Limb (tissue), 2 donors: ENCODE results near the gene SMG5.
"Not testable (repeated sequence)": the region's sequence is repeated elsewhere in the genome, so short reads cannot be mapped to it uniquely, and the experiment has no call there.

Experiments used
- DNase-seq, 2 donors: peaks; one replicate each; pipeline ENCODE4 v3.0.0-alpha.2; 2016; ENCODE audit errors: extremely low spot score in 2 of 2

The SMG5 gene

GRCh38 chr1:156244712-156245111 lies 37.9 kb downstream of the SMG5 start:
- DNase-seq, result no peak

DNA sequence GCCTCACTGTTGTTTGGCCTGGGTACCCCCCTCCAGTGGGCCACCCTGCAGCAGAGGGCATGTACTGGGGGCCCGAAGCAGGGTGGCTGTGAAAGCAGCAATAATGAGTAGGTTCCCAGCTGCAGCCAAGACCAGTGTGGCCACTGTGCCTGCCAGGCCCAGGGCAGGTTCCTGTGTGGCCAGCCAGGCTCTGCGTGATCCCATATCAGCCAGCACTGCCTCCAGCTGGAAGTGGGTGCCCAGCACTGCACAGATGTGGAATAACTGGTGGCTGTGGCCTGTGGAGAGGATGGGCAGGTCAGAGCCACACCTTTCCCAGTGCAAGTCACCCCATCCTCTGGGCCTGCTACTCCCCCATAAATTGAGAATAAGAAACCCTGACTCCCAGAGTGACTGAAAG lies 38.5 kb downstream of the SMG5 start:
- no peak for DNase-seq

GRCh38 chr1:156242738-156243137 lies 39.9 kb downstream of the SMG5 start:
- no peak for DNase-seq

GRCh38 chr1:156241926-156242325 lies 40.7 kb downstream of the SMG5 start, which contains the start of gene BGLAP:
Gene BGLAP, plus strand, starts transcription at chr1:156242184. Its CDS starts 48 bp downstream, at chr1:156242232.
- DNase-seq, result no peak

DNA sequence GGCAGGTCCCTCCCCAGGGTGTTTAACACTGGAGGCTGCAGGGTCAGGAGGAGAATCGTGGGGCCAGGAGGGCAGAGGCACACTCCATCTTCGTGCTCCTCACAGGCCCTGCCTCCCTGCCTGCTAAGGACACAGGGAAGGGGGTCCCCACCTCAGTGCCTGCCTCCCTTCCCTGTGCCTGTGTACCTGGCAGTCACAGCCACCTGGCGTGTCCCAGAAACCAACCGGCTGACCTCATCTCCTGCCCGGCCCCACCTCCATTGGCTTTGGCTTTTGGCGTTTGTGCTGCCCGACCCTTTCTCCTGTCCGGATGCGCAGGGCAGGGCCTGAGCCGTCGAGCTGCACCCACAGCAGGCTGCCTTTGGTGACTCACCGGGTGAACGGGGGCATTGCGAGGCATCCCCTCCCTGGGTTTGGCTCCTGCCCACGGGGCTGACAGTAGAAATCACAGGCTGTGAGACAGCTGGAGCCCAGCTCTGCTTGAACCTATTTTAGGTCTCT lies 41.3 kb downstream of the SMG5 start:
- DNase-seq, result no peak

- DNase-seq, result no peak
Measured at GRCh38 chr1:156238248-156238647, 44.4 kb downstream of the SMG5 start.

- no peak for DNase-seq
Measured at GRCh38 chr1:156236164-156236563, 46.5 kb downstream of the SMG5 start.

DNA sequence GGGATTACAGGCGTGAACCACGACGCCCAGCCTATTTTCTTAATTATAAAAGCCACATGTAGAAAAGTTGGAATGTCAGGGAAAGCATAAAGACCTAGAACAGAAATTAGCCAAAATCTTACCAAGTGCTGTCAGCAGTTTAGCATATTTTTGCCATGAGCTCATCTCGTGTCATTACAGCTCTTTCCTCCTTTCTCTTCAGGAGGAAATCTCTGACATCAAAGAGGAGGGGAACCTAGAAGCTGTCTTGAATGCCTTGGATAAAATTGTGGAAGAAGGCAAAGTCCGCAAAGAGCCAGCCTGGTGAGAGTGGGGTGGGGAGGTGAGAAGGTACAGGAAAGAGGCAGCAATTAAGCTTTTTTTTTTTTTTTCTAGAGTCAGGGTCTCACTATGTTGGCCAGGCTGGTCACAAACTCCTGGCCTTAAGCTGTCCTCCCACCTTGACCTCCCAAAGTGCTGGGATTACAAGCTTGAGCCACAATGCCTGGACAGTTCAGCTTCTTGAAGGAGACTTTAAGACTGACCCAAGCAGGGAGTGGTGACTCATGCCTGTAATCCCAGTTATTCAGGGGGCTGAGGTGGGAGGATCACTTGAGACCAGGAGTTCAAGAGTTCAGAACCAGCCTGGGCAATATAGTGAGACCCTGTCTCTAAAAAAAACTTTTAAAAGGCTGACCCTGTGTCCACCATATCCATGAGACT lies 49.0 kb downstream of the SMG5 start:
- no peak for DNase-seq

DNA sequence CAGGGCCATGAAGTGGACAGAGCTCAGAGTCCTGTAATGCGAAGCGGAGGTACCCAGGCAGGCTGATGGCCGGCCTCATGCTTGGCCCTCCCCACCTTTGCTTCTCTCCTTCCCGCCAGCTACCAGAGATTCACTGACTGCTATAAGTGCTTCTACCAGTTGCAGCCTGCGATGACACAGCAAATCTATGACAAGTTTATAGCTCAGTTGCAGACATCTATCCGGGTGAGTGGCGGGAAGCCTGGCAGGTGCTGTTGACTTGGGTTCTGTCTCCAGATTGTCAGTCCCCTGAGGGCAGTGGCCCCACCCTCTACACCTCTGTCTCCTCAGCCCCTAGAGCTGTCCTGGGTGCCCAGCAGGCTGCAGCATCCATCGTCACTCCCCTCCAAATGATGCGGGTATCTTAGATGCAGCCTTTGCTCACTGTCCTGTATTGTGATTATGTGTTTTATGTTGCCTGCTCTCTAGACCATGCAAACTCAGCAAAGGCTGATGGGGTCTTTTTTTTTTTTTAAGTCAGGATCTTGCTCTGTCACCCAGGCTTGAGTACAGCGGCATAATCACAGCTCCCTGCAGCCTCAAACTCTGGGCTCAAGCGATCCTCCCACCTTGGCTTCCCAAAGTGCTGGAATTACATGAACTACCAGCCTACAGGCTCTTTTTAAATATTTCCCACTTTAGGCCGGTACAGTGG lies 50.3 kb downstream of the SMG5 start:
- no peak for DNase-seq

GRCh38 chr1:156230473-156230837 lies 52.2 kb downstream of the SMG5 start:
- no peak for DNase-seq

GRCh38 chr1:156229809-156230472 lies 52.7 kb downstream of the SMG5 start:
- DNase-seq, result no peak

- no peak for DNase-seq
Measured at GRCh38 chr1:156228501-156228900, 54.1 kb downstream of the SMG5 start.

DNA sequence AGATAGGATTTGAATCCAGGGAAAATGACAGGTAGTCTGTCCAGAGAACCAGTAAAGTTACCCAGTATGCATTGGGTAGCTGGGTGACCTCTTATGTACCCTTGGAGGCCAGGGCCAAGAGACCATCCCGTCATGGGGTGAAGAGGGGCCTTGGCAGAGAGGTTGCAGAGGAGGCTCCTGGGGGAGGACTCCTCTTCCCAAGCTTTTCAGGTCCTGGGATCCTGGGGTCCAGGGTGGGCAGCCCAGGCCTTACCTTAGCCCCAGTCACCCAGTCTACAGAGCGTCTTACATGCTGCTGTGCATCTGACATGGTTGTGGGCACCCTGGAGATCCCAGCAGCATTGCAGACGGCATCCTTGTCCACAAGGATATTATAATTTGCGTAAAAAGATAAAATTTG lies 55.8 kb downstream of the SMG5 start:
- DNase-seq, result no peak

DNA sequence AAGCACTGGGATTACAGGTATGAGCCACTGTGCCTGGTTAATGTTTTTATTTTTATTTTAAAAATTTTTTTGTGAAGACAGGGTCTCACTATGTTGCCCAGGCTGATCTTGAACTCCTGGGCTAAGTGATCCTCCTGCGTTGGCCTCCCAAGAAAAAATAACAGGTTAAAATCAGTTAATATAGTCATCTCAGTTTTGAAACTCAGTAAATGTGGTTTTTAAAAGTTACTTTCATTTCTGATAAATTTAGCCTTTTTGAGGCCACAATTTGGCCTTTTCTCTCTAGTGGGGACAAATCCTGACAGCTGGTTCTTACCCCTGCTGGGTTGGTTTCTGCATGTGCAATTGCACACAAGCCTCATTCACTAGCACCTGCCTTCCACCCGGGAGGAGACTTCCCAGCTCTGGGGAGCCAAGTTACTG lies 56.5 kb downstream of the SMG5 start:
- DNase-seq, result no peak

GRCh38 chr1:156225677-156226014 lies 57.0 kb downstream of the SMG5 start:
- no peak for DNase-seq

- no peak for DNase-seq
Measured at GRCh38 chr1:156221986-156222692, 60.5 kb downstream of the SMG5 start.

GRCh38 chr1:156220226-156220625 lies 62.4 kb downstream of the SMG5 start:
- no peak for DNase-seq

DNA sequence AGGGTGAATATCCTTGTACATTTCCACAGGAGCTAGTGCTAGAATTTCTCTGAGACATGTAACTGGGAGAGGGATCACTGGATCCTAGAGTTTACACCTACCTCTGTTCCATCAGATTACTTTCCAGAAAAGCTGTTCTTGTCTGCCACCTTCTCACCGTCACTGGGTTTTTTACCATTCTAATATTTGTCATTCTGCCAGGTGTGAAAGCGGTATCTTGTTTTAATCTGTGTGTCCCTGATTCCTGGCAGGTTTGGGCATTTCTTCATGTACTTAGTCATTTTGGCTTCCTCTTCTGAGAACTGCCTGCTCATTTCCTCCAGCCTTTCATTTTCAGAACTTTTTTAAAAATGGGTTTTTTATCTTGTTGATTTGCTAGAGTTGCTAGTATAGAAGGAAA lies 64.8 kb downstream of the SMG5 start:
- no peak for DNase-seq

DNA sequence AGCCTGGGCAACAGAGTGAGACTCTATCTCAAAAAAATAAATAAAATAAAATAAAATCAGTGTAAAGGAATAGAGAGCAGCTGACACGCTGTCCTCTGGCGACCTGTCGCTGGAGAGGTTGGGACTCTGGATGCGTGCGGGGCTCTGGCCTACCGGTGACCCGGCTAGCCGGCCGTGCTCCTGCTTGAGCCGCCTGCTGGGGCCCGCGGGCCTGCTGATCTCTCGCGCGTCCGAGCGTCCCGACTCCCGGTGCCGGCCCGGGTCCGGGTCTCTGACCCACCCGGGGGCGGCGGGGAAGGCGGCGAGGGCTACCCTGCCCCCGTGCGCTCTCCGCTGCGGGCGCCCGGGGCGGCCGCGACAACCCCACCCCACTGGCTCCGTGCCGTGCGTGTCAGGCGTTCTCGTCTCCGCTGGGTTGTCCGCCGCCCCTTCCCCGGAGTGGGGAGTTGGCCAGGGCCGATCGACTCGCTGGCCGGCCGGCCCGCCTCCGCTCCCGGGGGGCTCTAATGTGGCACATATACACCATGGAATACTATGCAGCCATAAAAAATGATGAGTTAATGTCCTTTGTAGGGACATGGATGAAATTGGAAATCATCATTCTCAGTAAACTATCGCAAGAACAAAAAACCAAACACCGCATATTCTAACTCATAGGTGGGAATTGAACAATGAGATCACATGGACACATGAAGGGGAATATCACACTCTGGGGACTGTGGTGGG lies 66.1 kb downstream of the SMG5 start:
- not testable (repeated sequence) for DNase-seq

DNA sequence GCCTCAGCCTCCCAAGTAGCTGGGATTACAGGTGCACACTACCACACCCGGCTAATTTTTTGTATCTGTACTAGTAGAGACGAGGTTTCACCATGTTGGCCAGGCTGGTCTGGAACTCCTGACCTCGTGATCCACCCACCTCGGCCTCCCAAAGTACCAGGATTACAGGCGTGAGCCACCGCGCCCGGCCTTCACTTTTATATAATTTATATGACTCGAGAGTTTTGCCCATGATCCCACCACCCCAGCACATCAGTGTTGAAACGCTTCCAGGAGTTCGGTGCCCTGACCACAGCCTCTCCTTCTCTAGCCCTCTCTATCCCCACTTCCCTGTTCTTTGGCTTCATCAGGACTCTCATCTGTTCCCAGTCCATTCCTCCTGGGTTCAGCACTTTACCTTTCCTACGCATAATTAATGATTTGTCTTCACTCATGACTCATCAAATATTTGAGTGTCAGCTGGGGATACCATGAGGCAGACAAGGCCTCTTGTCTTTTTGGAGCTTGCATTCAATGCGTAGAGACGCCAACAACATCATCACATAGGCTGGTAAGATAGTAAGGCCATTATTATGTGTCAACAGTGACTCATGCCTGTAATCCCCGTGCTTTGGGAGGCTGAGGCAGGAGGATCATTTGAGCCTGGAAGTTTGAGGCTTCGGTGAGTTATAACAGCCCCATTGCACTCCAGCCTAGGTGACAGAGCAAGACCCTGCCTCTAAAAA lies 68.4 kb downstream of the SMG5 start:
- no peak for DNase-seq

- no peak for DNase-seq
Measured at GRCh38 chr1:156213644-156213966, 69.0 kb downstream of the SMG5 start.
